ENCODE results near the gene EIPR1.

Gene EIPR1

GRCh38 chr2:3141696-3142095, 235.9 kb downstream of the EIPR1 start:
- DNase-seq = no peak

GRCh38 chr2:3139906-3140305, 237.7 kb downstream of the EIPR1 start:
- no peak for DNase-seq

All from CD4-positive, alpha-beta T cell treated with Interleukin-17A for 4 hours (primary cell).